ENCODE results near the gene GOLGA6L7. TPM values are rescaled to one million over a fixed set of nuclear protein-coding genes. Genes with fewer than 3 reads are reported as not detected.

GOLGA6L7 gene
- total and polyA plus RNA-seq, 2 of the 13 experiments (the other 11 are each of a cell fraction or from before 2014, with no cell fraction given) = not detected

DNA sequence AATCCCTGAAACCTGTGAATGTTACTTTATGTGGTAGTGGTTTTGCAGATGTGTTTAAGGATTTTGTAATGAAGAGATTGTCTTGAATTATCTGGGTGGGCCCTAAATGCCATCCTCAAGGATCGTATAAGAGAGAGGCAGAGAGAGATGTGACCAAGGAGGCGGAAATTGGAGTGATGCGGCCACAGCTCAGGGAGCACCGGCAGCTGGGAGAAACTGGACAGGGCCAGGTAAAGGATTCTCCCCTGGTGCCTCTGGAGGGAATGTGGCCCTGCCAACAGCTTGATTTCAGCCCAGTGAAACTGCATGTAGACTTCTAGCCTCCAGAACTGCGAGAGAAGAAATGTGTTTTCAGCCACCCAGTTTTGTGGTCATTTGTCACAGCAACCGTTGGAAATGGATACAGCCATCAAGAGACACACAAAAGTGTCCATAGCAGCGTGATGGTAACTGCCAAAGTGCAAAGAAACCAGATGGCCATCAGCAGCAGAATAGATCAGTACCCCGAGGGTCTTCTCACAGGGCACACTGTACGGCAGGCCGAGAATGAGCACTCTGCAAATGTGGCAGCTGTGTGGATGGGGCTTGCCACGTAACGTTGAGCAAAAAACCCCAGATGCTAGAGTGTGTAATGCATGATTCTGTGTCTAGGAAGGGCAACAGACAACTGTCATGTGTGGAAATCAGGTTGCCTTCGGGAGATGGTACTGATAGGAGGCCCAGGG is 49.6 kb upstream of the GOLGA6L7 start:
- POLR2A ChIA-PET = no interaction called here
- intact Hi-C loops (cut with micrococcal nuclease; ENCODE audit: unreplicated experiment) = no loop called here
- 69% methylated on average over 13 of the region's 13 CpGs for WGBS (ENCODE audit: low lambda C conversion rate)
- DNase-seq (ENCODE audit: low spot score) = no peak
- Histone ChIP-seq H3K4me1 (ENCODE audit: insufficient read depth, low read length) (no peaks in the 10 kb centered on the region), H3K9ac (ENCODE audit: insufficient read depth, low read depth, low read length) (no peak overlapping the region), H2AFZ (ENCODE audit: low read length) (no peak overlapping the region), H3K79me2 (ENCODE audit: insufficient read depth, low read length) (no peaks in the 10 kb centered on the region), H3K27me3 (ENCODE audit: control insufficient read depth in 1 of 2, insufficient read depth in 2 of 2, low read length in 2 of 2) (0 out of 5 replicates have a peak, but pooled peaks cover 0 to 3% of the 10 kb centered on the region in 2 experiments), H4K20me1 (ENCODE audit: insufficient read depth, low read length) (no peaks in the 10 kb centered on the region), H3K36me3 (replicated peaks in 1 of 2; ENCODE audit: control insufficient read depth in 1 of 2, insufficient read depth in 2 of 2, low read length in 2 of 2) (no peaks in the 10 kb centered on the region), H3K4me3 (replicated peaks in 1 of 3; ENCODE audit: insufficient read depth in 1 of 3, low read depth in 2 of 3, low read length in 3 of 3) (no peak overlapping the region), H3K27ac (ENCODE audit: extremely low read length, insufficient read depth, low read length) (no peak overlapping the region), H3K4me2 (ENCODE audit: low read depth, low read length) (no peak overlapping the region), H3K9me3 (ENCODE audit: low read length) (no peaks in the 10 kb centered on the region)
- no peak for ATAC-seq
- BruUV-seq (replicated peaks) = no TSS peak
- no peak for FAIRE-seq
- CTCF ChIA-PET (ENCODE audit: low intra/inter-chr PET ratio, low total read pairs) = no interaction called here
- in situ Hi-C loops (cut with HindIII; ENCODE audit: extremely low pct_ligation_motif_present, low pct_unique_long_range_greater_than_20kb) = no loop called here
- TF ChIP-seq SNRNP70 (IDR thresholded peaks at IDR 0.05; ENCODE audit: low read depth, low read length) (no peak), ZNF709 (CRISPR knock-in tag; IDR thresholded peaks at IDR 0.05) (no peak), FOXK2 (IDR thresholded peaks at IDR 0.05) (no peak), TAF15 (IDR thresholded peaks at IDR 0.05; ENCODE audit: low read depth, low read length, poor library complexity, severe bottlenecking) (no peak), CREM (IDR thresholded peaks at IDR 0.05) (no peak), CREM (CRISPR knock-in tag; IDR thresholded peaks at IDR 0.05) (no peak), GZF1 (CRISPR knock-in tag; IDR thresholded peaks at IDR 0.05) (no peak), DMAP1 (CRISPR knock-in tag; IDR thresholded peaks at IDR 0.05) (no peak), E2F1 (CRISPR knock-in tag; IDR thresholded peaks at IDR 0.05) (no peak), ZNF24 (IDR thresholded peaks at IDR 0.05) (no peak), FOXP1 (IDR thresholded peaks at IDR 0.05) (no peak), FOXP1 (CRISPR knock-in tag; IDR thresholded peaks at IDR 0.05) (no peak), FOXC1 (CRISPR knock-in tag; IDR thresholded peaks at IDR 0.05; ENCODE audit: borderline replicate concordance) (no peak), ZNF713 (CRISPR knock-in tag; IDR thresholded peaks at IDR 0.05) (no peak), ZNF337 (CRISPR knock-in tag; IDR thresholded peaks at IDR 0.05; ENCODE audit: borderline replicate concordance, low read depth) (no peak)
- TF ChIP-seq, protein P1, sequence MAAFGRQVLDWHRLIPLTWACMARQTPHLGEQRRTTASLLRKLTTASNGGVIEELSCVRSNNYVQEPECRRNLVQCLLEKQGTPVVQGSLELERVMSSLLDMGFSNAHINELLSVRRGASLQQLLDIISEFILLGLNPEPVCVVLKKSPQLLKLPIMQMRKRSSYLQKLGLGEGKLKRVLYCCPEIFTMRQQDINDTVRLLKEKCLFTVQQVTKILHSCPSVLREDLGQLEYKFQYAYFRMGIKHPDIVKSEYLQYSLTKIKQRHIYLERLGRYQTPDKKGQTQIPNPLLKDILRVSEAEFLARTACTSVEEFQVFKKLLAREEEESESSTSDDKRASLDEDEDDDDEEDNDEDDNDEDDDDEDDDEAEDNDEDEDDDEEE (CRISPR knock-in tag; IDR thresholded peaks at IDR 0.05) = no peak
- TF ChIP-seq, protein P2, sequence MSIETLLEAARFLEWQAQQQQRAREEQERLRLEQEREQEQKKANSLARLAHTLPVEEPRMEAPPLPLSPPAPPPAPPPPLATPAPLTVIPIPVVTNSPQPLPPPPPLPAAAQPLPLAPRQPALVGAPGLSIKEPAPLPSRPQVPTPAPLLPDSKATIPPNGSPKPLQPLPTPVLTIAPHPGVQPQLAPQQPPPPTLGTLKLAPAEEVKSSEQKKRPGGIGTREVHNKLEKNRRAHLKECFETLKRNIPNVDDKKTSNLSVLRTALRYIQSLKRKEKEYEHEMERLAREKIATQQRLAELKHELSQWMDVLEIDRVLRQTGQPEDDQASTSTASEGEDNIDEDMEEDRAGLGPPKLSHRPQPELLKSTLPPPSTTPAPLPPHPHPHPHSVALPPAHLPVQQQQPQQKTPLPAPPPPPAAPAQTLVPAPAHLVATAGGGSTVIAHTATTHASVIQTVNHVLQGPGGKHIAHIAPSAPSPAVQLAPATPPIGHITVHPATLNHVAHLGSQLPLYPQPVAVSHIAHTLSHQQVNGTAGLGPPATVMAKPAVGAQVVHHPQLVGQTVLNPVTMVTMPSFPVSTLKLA (IDR thresholded peaks at IDR 0.05) = no peak

Data from HepG2 (cell line).